GM21576 (cell line): ENCODE results near the gene ITGBL1.

ENCODE experiments used
- ATAC-seq: cut with Tn5 transposase; IDR thresholded peaks from one replicate; pipeline ENCODE4 v1.9.1; 2021; ENCODE audit warnings: mild to moderate bottlenecking, moderate library complexity; ENCODE audit not compliant: unreplicated experiment

The ITGBL1 gene

DNA sequence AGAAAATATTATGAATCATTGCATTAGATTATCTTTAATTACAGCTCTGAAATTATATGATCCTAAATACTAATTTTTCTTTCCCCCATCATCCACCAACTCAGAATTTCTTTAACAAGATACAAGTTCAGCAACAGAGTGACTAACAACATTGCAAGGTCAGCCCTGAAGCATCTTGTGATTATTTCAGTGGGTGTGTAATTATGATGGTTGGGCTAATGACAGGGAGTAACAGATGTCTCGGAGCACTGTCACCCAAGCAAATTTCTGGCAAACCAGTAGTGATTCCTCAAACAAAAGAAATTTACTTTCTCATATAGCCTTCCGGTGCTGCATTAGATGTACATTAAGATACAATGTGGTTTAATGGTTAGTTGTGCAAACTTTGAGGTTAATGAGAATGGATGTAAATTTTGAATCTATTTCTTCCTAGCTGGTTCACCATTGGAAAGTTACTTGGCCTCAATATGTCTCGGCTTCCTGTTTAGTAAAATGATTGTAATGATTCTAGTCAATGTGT is 238.9 kb downstream of the ITGBL1 start:
- no peak for ATAC-seq

DNA sequence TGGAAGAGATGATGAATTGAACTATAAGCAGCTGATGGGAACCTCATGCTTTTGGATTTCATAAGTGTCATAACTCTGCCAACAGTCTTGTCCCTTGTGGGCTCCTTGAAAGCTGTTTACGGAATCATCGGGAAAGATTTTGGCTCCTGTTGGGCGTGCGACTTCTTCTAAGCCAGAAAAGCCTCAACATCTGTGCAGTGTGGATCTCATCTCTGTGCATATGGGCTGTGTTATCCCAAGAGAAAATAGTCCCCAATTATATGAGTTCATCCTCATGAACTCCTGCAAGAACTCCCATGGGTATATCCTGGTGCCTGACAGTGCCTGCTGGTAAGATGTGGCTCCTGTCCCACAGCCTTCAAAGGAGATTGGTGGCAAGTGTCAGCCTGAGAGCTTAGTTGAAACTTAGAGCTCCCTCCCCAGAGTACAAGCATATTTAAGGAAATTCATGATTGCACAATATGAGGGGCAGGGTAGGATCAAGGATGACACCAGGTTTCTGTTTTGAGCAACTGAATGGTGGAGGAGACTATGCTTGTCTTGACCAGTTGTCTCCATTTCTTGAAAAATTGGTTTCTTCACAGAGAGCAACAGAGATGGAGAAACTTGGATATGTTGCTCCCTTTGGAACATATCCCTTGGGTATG is 243.5 kb downstream of the ITGBL1 start:
- no peak for ATAC-seq

- ATAC-seq: no peak
Measured at GRCh38 chr13:101697745-101698144, 245.3 kb downstream of the ITGBL1 start.

GRCh38 chr13:101698400-101698799 is 245.9 kb downstream of the ITGBL1 start:
- ATAC-seq: no peak

GRCh38 chr13:101700598-101700997 is 248.1 kb downstream of the ITGBL1 start:
- ATAC-seq: no peak

DNA sequence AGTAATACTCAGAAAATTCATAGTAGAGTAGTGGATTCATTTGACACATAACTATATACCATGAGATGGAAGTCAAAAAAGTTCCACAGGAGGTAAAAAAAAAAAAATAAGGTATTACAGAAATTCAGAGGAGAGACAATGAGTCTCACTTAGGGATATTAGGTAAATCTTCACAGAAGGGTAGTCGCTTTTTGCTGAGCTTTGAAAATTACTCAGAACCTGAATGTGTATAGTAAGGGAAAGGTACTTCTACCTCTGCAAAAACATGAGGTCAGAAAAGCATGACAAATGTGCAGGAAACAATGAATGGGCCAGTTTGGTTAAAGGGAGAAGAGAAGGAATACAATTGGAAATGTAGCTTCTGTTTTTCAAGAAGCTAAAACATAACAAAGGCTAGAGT is 250.6 kb downstream of the ITGBL1 start:
- no peak for ATAC-seq

- no peak for ATAC-seq
Measured at GRCh38 chr13:101703838-101704237, 251.4 kb downstream of the ITGBL1 start.

GRCh38 chr13:101706651-101707050 is 254.2 kb downstream of the ITGBL1 start:
- ATAC-seq: no peak

DNA sequence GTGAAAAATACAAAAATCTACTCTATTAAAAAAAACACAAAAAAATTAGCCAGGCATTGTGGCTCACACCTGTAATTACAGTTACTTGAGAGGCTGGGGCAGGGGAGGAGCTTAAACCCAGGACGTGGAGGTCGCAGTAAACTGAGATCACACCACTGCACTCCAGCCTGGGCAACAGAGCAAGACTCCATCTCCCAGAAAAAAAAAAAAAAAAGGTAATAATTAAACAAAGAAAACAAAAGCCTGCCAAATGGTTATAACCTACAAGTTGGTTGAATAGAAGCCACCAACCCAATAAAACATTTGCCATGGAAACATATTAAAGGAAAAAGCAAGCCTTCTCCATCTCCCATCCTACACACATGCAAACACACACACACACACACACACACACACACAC is 255.2 kb downstream of the ITGBL1 start:
- no peak for ATAC-seq

DNA sequence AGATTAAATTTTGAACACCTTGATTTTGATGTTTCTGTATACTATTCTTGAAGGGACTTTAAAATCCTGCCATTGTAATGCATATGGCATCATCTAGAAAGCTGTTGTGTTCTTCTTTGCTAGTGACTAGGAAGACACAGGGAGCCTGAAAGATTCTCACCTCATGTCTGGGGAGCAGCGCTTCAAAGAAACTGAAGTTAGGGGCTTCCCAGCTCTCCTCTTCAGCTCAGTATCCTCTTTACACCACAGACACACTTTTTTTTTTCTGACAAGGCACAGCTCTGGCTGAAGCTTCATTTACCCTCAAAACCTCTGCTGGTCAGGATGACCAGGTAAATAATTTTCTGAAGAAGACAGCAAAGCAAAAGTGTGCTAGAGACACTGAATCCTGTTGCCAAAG is 255.6 kb downstream of the ITGBL1 start:
- no peak for ATAC-seq

DNA sequence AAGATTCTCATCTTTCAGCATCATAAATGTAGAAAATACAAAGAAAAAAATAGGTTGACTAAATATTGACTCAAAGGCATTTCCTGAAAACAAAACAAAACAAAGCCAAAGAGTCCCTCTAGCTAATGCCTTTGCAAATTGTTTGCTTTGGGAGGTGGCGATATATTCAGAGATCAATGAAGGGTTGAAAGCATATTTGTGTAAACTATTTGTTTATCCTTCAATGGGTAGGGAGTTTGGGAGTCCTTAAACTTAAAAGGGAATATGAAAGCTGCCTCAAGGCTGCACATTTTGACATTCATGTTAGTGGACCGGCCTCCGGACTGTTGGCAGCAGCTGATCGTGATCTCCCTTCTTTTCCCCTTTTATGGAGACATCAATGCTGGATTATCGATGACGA is 257.5 kb downstream of the ITGBL1 start:
- ATAC-seq: no peak

GRCh38 chr13:101711307-101712025 is 259.0 kb downstream of the ITGBL1 start:
- no peak for ATAC-seq

DNA sequence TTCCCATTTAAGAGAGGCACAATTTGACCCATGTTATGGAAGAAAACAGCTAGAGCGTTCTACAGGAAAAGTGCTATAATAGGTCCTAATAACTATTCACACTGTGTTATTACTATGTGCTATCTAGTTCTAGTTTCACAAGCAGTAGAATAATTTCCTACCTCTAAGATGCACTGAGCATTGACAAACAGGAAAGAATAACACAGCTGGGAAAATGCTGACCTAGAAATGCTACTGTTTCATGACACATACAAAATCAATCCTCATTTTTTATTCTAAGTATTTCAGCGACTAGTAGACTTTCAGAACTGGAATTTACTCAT is 259.5 kb downstream of the ITGBL1 start:
- ATAC-seq: no peak

- ATAC-seq: no peak
Measured at GRCh38 chr13:101714195-101714594, 261.7 kb downstream of the ITGBL1 start.

GRCh38 chr13:101717353-101717752 is 264.9 kb downstream of the ITGBL1 start:
- ATAC-seq: no peak

- no peak for ATAC-seq
Measured at GRCh38 chr13:101718496-101718895, 266.0 kb downstream of the ITGBL1 start.

GRCh38 chr13:101726681-101727080 is 274.2 kb downstream of the ITGBL1 start:
- no peak for ATAC-seq

DNA sequence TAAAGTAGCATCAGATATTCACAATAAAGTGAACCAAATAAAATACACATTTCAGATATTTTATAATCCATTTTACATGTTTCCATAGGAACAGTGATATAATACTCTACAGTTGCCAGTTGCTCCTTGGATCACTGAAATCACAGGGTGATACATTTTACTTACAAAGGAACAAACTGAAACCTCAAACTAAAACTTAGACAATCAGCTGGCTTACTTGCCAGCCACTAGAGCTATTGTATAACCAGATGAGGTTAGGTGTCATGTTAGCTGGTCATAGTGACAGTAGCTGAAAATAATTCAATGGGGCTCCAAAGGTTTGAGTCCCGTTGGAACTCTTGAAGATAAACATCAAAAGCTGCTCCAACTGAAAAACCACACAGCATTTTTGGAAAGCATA is 274.6 kb downstream of the ITGBL1 start:
- no peak for ATAC-seq

- no peak for ATAC-seq
Measured at GRCh38 chr13:101728021-101728420, 275.5 kb downstream of the ITGBL1 start.

- no peak for ATAC-seq
Measured at GRCh38 chr13:101728615-101729014, 276.1 kb downstream of the ITGBL1 start.

DNA sequence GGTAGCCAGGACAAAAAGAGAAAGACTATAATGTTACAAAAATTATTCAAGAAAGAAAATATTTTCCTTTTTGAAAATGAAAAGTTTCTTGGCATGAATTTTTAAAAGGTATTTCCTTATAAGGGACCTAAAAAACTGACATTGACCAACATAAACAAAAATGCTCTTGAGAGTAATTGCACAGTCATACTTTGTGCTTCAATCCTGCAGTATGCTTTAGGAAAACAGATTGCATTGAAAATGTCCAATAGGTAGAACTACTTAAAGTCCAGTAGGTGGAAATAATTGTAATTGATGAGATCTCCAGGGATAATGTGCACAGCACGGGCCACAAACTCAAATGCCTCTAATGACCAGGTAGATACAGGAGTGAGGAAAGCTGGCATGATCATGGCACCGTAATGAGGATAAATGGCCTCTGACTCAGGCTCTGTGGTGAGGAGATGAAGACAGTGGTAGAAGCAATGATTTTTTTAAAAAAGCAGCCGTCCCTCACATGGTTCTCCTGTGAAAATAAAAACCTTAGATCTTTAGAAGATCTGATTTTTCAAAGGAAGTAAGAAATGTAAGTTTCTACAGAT is 278.0 kb downstream of the ITGBL1 start:
- no peak for ATAC-seq

GRCh38 chr13:101736566-101736965 is 284.1 kb downstream of the ITGBL1 start:
- ATAC-seq: no peak
